ENCODE results near the gene GPR146. TPM values are rescaled to one million over a fixed set of nuclear protein-coding genes. Genes with fewer than 3 reads are reported as not detected.

GPR146 gene
- total and polyA plus RNA-seq, 9 donors: 6.1 to 25.0 (median 8.4) TPM

DNA sequence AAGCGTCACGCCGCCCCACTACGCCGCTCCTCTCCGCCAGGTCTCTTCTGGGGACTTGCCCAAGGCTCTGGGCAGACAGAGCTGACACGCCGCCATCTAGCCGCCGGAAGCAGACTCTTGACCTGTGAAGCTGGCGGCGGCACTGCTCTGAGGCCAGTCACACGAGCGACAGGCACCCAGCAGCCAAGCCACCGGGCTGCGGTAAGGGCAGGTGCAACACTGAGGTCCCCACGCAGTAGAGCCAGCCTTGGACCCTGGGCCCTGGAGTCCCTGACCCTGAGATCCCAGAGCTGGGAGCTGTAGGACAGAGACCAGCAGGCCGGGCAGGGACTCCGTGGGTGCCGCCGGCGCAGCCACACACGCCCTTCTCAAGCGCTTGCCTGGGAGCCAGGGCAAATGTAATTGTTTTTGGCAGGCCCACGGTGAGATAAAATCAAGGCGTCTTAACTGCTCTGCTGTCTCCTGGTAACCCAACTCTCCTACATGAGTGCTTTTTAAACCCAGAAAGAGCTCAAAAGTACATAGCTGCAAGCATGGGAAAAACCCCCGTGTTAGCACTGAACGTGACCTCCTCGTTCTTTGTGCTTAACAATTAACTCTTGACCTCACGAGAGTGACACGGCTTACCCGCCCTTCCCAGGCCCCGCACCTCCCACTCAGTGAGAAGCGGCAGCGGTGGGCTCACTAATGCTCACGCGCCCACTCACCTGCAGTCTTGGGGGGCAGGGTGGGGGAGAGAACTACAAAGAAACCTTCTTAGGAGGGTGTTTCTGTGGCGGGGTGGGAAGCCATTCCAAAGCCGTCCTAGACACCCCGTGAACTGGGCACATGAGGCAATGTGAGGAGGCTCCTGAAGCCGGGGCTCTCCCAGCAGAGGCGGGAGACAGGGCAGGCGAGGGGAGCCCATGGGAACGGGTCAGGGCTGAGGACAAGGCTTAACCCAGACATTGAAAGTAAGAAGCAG lies 52.1 kb downstream of the GPR146 start:
- intact Hi-C loops (cut with DNase I): no loop called here
- TF ChIP-seq EP300 (IDR thresholded peaks at IDR 0.05) (no peak), CTCF (IDR thresholded peaks at IDR 0.05) (no peak), POLR2A (IDR thresholded peaks at IDR 0.05) (no peak)

DNA sequence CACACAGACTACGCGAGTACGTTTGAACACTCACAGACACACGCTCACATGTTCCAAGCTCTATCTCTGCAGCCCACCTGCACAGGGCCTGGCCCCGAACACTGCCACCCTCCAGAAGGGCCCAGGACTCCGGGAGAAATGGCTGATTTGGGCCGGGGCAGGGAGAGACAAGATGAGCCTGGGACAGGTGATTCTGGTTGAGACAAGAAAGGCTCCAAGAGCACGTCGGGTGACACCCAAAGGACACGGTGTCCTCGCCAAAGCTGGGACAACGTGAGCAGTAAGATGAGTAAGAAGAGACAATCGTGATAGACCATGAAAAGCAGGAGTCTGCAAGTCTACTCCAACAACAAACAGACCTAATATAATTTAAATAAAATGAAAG lies 52.8 kb downstream of the GPR146 start:
- H3K27ac ChIP-seq: no peak overlapping the region
- H3K27me3 ChIP-seq: no peaks in the 10 kb centered on the region
- no peak for DNase-seq
- intact Hi-C loops (cut with DNase I): no loop called here
- WGBS, 3 donors: 88 to 93% (median 92%) methylated on average over 13 of the region's 13 CpGs
- no peaks in the 10 kb centered on the region for H3K4me1 ChIP-seq (ENCODE audit: insufficient read depth)
- H3K36me3 ChIP-seq: no peaks in the 10 kb centered on the region
- no peak overlapping the region for H3K4me3 ChIP-seq
- no peaks in the 10 kb centered on the region for H3K9me3 ChIP-seq
- TF ChIP-seq CTCF (IDR thresholded peaks at IDR 0.05) (no peak), POLR2A (IDR thresholded peaks at IDR 0.05) (no peak), EP300 (IDR thresholded peaks at IDR 0.05) (no peak)

More for the DNA sequence above, 52.1 kb downstream of the GPR146 start:
- no peaks in the 10 kb centered on the region for H3K4me1 ChIP-seq (ENCODE audit: insufficient read depth)
- no peak overlapping the region for H3K4me3 ChIP-seq
- DNase-seq: no peak
- 84 to 87% (median 86%) methylated on average over 42 to 44 of the region's 44 CpGs for WGBS, 3 donors
- H3K27ac ChIP-seq: no peak overlapping the region
- H3K27me3 ChIP-seq: no peaks in the 10 kb centered on the region
- H3K9me3 ChIP-seq: no peaks in the 10 kb centered on the region
- H3K36me3 ChIP-seq: no peaks in the 10 kb centered on the region

GRCh38 chr7:1098243-1099153 lies 54.2 kb downstream of the GPR146 start:
- no peak for DNase-seq
- intact Hi-C loops (cut with DNase I): no loop called here
- H3K27me3 ChIP-seq: no peaks in the 10 kb centered on the region
- no peak overlapping the region for H3K27ac ChIP-seq
- TF ChIP-seq CTCF (IDR thresholded peaks at IDR 0.05) (no peak), POLR2A (IDR thresholded peaks at IDR 0.05) (no peak), EP300 (IDR thresholded peaks at IDR 0.05) (no peak)
- H3K9me3 ChIP-seq: no peaks in the 10 kb centered on the region
- WGBS, 3 donors: 91 to 96% (median 94%) methylated on average over 43 of the region's 43 CpGs
- H3K4me3 ChIP-seq: no peak overlapping the region
- no peaks in the 10 kb centered on the region for H3K36me3 ChIP-seq
- no peaks in the 10 kb centered on the region for H3K4me1 ChIP-seq (ENCODE audit: insufficient read depth)

GRCh38 chr7:1099154-1099542 lies 54.8 kb downstream of the GPR146 start:
- 95% methylated on average over 20 to 26 of the region's 26 CpGs for WGBS, 3 donors
- Histone ChIP-seq H3K36me3 (no peaks in the 10 kb centered on the region), H3K27me3 (no peaks in the 10 kb centered on the region), H3K27ac (no peak overlapping the region), H3K4me3 (no peak overlapping the region), H3K4me1 (ENCODE audit: insufficient read depth) (no peaks in the 10 kb centered on the region), H3K9me3 (no peaks in the 10 kb centered on the region)
- TF ChIP-seq CTCF (IDR thresholded peaks at IDR 0.05) (no peak), EP300 (IDR thresholded peaks at IDR 0.05) (no peak), POLR2A (IDR thresholded peaks at IDR 0.05) (no peak)
- intact Hi-C loops (cut with DNase I): no loop called here
- no peak for DNase-seq
